Neural progenitor cell (in vitro differentiated cells): ENCODE measurements around the gene FAM219A. TPM values are rescaled to one million over a fixed set of nuclear protein-coding genes. Genes with fewer than 3 reads are reported as not detected.
A peak's percentile ranks its signal among the peaks of the same experiment; 100 is the strongest.

Experiments used
- DNase-seq: peaks from one replicate; pipeline ENCODE4 v3.0.0-alpha.2; 2016; ENCODE audit warnings: low spot score
- H2AFZ ChIP-seq: fragments of 200-600 bp; sonication (generic); replicated peaks from 2 replicates; pipeline ENCODE4 v1.6.1; 2016; ENCODE audit warnings: antibody characterized with exemption
- H3F3A ChIP-seq: fragments of 200-600 bp; sonication (generic); 2 replicates; pipeline ENCODE4 v1.6.1; 2016; ENCODE audit warnings: antibody characterized with exemption, low read depth
- H3K27ac ChIP-seq: fragments of 200-600 bp; sonication (generic); 2 replicates; pipeline ENCODE4 v1.5.1; 2016; ENCODE audit warnings: mild to moderate bottlenecking
- H3K27me3 ChIP-seq: fragments of 200-600 bp; sonication (generic); 2 replicates; pipeline ENCODE4 v1.6.1; 2016; ENCODE audit warnings: mild to moderate bottlenecking, moderate library complexity
- H3K36me3 ChIP-seq: fragments of 200-600 bp; sonication (generic); 2 replicates; pipeline ENCODE4 v1.5.1; 2016
- H3K4me1 ChIP-seq: fragments of 200-600 bp; sonication (generic); 2 replicates; pipeline ENCODE4 v1.6.1; 2016; ENCODE audit warnings: mixed run types
- H3K4me2 ChIP-seq: fragments of 200-600 bp; sonication (generic); 2 replicates; pipeline ENCODE4 v1.6.1; 2016
- H3K4me3 ChIP-seq: fragments of 200-600 bp; sonication (generic); 2 replicates; pipeline ENCODE4 v1.5.1; 2016
- H3K79me2 ChIP-seq: fragments of 200-600 bp; sonication (generic); 2 replicates; pipeline ENCODE4 v1.6.1; 2016; ENCODE audit warnings: low read depth
- H3K9ac ChIP-seq: fragments of 200-600 bp; sonication (generic); 2 replicates; pipeline ENCODE4 v1.6.1; 2016
- H3K9me3 ChIP-seq: fragments of 200-600 bp; sonication (generic); 2 replicates; pipeline ENCODE4 v1.5.1; 2016; ENCODE audit warnings: low read depth
- H4K20me1 ChIP-seq: fragments of 200-600 bp; sonication (generic); 2 replicates; pipeline ENCODE4 v1.6.1; 2016; ENCODE audit warnings: low read depth
- H3K27ac Mint-ChIP-seq: 3 replicates; pipeline ENCODE4 v1.8.0; 2021; ENCODE audit warnings: mixed read lengths
- H3K27me3 Mint-ChIP-seq: 2 replicates; pipeline ENCODE4 v1.8.0; 2022; ENCODE audit warnings: low read depth, mild to moderate bottlenecking, inconsistent platforms, moderate library complexity, mixed read lengths; ENCODE audit not compliant: insufficient read depth
- H3K36me3 Mint-ChIP-seq: 3 replicates; pipeline ENCODE4 v1.8.0; 2021; ENCODE audit warnings: mixed read lengths
- H3K4me1 Mint-ChIP-seq: 3 replicates; pipeline ENCODE4 v1.8.0; 2021; ENCODE audit warnings: mixed read lengths
- H3K4me3 Mint-ChIP-seq: 3 replicates; pipeline ENCODE4 v1.8.0; 2021; ENCODE audit warnings: mild to moderate bottlenecking, moderate library complexity, mixed read lengths
- H3K9me3 Mint-ChIP-seq: 3 replicates; pipeline ENCODE4 v1.8.0; 2020; ENCODE audit warnings: mixed read lengths
- EZH2 ChIP-seq: fragments of 200-600 bp; sonication (generic); IDR thresholded peaks from 2 replicates; pipeline ENCODE4 v1.6.1; 2017; ENCODE audit warnings: antibody characterized with exemption, mild to moderate bottlenecking, moderate library complexity
- EZH2phosphoT487 ChIP-seq: fragments of 200-600 bp; sonication (generic); IDR thresholded peaks from 2 replicates; pipeline ENCODE4 v1.6.1; 2017; ENCODE audit warnings: antibody characterized with exemption
- total RNA-seq: library from RNA; depleted of rRNA; stranded (reverse); fragments of >200 nt; gene quantifications from 2 replicates; pipeline ENCODE4 v1.2.3, GENCODE V29; 2015; ENCODE audit warnings: low replicate concordance
- TF ChIP-seq, protein P1 (sequence below): fragments of 200-600 bp; sonication (generic); IDR thresholded peaks from 2 replicates; pipeline ENCODE4 v1.5.1; 2017; ENCODE audit warnings: antibody characterized with exemption, mild to moderate bottlenecking

The FAM219A gene, protein sequence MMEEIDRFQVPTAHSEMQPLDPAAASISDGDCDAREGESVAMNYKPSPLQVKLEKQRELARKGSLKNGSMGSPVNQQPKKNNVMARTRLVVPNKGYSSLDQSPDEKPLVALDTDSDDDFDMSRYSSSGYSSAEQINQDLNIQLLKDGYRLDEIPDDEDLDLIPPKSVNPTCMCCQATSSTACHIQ
- total RNA-seq = 4.2 and 6.5 TPM in 2 replicates

DNA sequence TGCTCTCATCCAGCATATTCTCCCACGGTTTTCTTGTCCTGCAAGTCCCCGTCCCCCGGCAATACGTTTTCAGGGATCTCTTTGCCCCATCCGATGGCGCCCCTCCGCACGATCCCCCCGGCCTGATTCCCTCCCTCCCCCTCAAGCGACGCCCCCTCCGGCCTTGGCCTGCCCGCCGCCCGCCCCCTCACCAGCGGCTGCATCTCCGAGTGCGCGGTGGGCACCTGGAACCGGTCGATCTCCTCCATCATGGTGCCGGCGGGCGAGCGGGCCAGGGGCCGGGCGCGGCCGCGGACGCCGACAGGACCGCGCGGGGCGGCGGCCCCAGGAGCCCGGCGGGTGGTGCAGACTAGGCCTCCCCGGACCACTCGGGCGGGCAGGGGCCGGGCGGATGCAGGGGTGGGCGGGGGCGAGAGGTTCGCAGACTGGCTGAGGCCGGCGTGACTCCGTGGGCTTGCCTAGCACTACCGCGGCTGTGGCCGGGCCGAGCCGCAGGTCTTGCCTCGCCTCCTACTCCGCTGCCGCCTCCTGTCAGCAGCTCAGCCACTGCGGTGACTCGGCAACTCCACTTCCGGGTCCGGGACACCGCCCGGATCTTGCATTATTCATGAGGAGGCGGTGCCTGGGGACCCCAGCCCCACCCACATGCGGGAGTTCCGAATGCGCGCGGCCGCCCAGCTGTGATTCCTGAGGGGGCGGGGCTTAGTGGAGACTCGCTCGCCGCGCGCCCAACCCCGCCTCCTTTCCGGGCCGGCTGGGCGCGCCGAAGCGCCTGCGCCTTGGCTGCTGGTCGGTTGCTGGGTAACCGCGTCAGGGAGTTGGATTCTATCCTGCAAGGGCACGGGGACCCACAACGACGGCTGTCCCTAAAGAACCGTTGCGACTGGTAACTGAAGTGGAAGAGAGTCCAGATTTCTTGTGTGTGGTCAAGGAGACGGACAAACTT, at the start of gene FAM219A, which contains the start of gene DNAI1:
FAM219A (minus strand) TSS at position 558 of the 946 bp plus-strand sequence; CDS start at position 251, 307 bp downstream.
DNAI1 (plus strand) TSS at position 793 of the 946 bp plus-strand sequence. CDS start 201 bp downstream, outside the sequence.
- Histone ChIP-seq H2AFZ (peak within 1 kb of the TSS; percentile 73), H3K4me2 (peak within 1 kb of the TSS; percentile 92), H3K9ac (peak within 1 kb of the TSS; percentile 17), H3K27me3 (peaks cover 35% of the 10 kb centered on the region), H3K36me3 (no peaks in the 10 kb centered on the region), H3K79me2 (no peaks in the 10 kb centered on the region), H3F3A (peaks cover 21% of the 10 kb centered on the region), H4K20me1 (peaks cover 10% of the 10 kb centered on the region), H3K4me1 (peaks cover 16% of the 10 kb centered on the region), H3K27ac (no peak within 1 kb of the TSS), H3K9me3 (no peaks in the 10 kb centered on the region), H3K4me3 (peak within 1 kb of the TSS; percentile 59)
- Mint-ChIP-seq H3K4me3 (peak within 1 kb of the TSS; percentile 96), H3K9me3 (no peaks in the 10 kb centered on the region), H3K27me3 (no peaks in the 10 kb centered on the region), H3K4me1 (peaks cover 56% of the 10 kb centered on the region), H3K27ac (peak within 1 kb of the TSS; percentile 73), H3K36me3 (no peaks in the 10 kb centered on the region)
- TF ChIP-seq, protein P1, sequence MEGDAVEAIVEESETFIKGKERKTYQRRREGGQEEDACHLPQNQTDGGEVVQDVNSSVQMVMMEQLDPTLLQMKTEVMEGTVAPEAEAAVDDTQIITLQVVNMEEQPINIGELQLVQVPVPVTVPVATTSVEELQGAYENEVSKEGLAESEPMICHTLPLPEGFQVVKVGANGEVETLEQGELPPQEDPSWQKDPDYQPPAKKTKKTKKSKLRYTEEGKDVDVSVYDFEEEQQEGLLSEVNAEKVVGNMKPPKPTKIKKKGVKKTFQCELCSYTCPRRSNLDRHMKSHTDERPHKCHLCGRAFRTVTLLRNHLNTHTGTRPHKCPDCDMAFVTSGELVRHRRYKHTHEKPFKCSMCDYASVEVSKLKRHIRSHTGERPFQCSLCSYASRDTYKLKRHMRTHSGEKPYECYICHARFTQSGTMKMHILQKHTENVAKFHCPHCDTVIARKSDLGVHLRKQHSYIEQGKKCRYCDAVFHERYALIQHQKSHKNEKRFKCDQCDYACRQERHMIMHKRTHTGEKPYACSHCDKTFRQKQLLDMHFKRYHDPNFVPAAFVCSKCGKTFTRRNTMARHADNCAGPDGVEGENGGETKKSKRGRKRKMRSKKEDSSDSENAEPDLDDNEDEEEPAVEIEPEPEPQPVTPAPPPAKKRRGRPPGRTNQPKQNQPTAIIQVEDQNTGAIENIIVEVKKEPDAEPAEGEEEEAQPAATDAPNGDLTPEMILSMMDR = no peak
- TF ChIP-seq EZH2phosphoT487 = no peak
- no peak for TF ChIP-seq EZH2
- peak; percentile 100 for DNase-seq

DNA sequence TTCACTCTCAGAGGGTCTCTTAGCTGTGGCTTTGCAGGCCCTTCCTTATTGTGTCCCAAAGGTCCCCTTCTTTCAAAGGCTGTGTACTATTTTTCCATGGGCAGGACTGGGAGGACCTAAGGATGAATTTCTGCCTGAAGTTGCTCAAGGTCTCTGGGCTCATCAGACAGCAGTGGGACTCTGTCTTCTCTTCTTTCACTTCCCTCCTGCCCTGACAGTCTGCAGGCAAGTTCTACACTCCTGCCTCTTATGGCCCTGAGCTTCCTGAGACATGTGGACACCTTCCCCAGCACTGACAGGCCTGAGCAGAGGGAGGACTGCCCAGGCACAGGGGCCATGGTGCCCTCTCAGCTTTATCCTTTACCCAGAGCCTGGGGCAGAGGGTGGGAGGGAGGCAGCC, 49.6 kb upstream of the FAM219A start:
- Histone ChIP-seq H3K36me3 (no peaks in the 10 kb centered on the region), H3K9ac (no peak overlapping the region)

DNA sequence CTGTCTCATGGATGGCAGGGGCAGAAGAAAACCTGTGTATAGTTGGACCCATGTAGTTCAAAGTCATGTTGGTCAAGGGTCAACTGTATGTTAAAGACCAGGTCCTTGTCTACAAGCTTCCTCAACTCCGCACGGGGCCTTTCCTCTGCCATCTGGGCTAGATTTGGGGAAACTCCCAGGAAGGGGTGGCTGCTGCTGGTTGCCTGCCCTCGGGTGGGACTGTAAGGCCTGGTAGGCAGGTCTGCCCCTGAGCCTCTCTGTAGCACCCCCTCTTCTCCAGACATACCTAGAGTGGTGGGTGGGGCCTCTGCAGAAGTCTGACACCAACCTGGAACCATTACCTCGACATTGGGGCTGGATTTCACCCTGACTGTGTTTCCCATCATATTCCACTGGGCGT, 49.2 kb upstream of the FAM219A start:
- H3K27me3 ChIP-seq = no peaks in the 10 kb centered on the region
- H3F3A ChIP-seq = no peaks in the 10 kb centered on the region
- no peak for DNase-seq
- H3K9me3 Mint-ChIP-seq = no peaks in the 10 kb centered on the region
- H3K27ac Mint-ChIP-seq = no peak overlapping the region
- H3K9ac ChIP-seq = no peak overlapping the region
- no peak overlapping the region for H3K27ac ChIP-seq
- peaks cover 10% of the 10 kb centered on the region for H3K4me1 ChIP-seq
- no peaks in the 10 kb centered on the region for H3K9me3 ChIP-seq
- no peak overlapping the region for H3K4me3 ChIP-seq
- peaks cover 21% of the 10 kb centered on the region for H3K4me1 Mint-ChIP-seq
- H3K4me3 Mint-ChIP-seq = no peak overlapping the region
- no peak overlapping the region for H2AFZ ChIP-seq
- no peaks in the 10 kb centered on the region for H3K36me3 ChIP-seq
- H3K36me3 Mint-ChIP-seq = peaks cover 2% of the 10 kb centered on the region
- TF ChIP-seq EZH2phosphoT487 (no peak), EZH2 (no peak)
- TF ChIP-seq, protein P1 = no peak
- H3K4me2 ChIP-seq = no peak overlapping the region
- H4K20me1 ChIP-seq = no peaks in the 10 kb centered on the region
- peaks cover 21% of the 10 kb centered on the region for H3K27me3 Mint-ChIP-seq
- no peaks in the 10 kb centered on the region for H3K79me2 ChIP-seq

More for the DNA sequence above, 49.6 kb upstream of the FAM219A start:
- Histone ChIP-seq H3K4me3 (no peak overlapping the region), H3K4me1 (peaks cover 14% of the 10 kb centered on the region), H2AFZ (no peak overlapping the region), H3K9me3 (no peaks in the 10 kb centered on the region), H3K27ac (no peak overlapping the region), H3K4me2 (no peak overlapping the region), H3K79me2 (no peaks in the 10 kb centered on the region), H3F3A (peaks cover 3% of the 10 kb centered on the region), H3K27me3 (no peaks in the 10 kb centered on the region), H4K20me1 (no peaks in the 10 kb centered on the region)
- TF ChIP-seq, protein P1 = no peak
- TF ChIP-seq EZH2phosphoT487 = no peak
- no peak for TF ChIP-seq EZH2
- no peak overlapping the region for H3K27ac Mint-ChIP-seq
- H3K36me3 Mint-ChIP-seq = peaks cover 2% of the 10 kb centered on the region
- H3K4me3 Mint-ChIP-seq = no peak overlapping the region
- DNase-seq = no peak
- H3K27me3 Mint-ChIP-seq = peaks cover 19% of the 10 kb centered on the region
- H3K9me3 Mint-ChIP-seq = no peaks in the 10 kb centered on the region
- peaks cover 26% of the 10 kb centered on the region for H3K4me1 Mint-ChIP-seq
